Activated CD8-positive, alpha-beta memory T cell treated with anti-CD3 and anti-CD28 coated beads, Interleukin-2, amount 10 ng/mL, durations not matched to agents 7 days and 5 days (primary cell): ENCODE measurements around the gene LPO. TPM values are rescaled to one million over a fixed set of nuclear protein-coding genes. Genes with fewer than 3 reads are reported as not detected.
A peak's percentile ranks its signal among the peaks of the same experiment; 100 is the strongest.

Experiments
- ATAC-seq: fragments of 150-1000 bp; cut with Tn5 transposase; one replicate; pipeline ENCODE4 v1.10.0; 2021; ENCODE audit warnings: moderate library complexity
- CTCF ChIA-PET: fragments of 350-600 bp; sonication (Branson Sonifier 250); formaldehyde crosslinking; loops from one replicate; lab custom pipeline; 2021; ENCODE audit warnings: antibody characterized with exemption; lab: Charles Lee
- DNase-seq: peaks from one replicate; pipeline ENCODE4 v3.0.0-alpha.2; 2020
- H3K27ac Mint-ChIP-seq: one replicate; pipeline ENCODE4 v1.8.0; 2021; ENCODE audit warnings: mild to moderate bottlenecking, mixed read lengths
- H3K27me3 Mint-ChIP-seq: one replicate; pipeline ENCODE4 v1.8.0; 2021; ENCODE audit warnings: mixed read lengths
- H3K36me3 Mint-ChIP-seq: one replicate; pipeline ENCODE4 v1.8.0; 2021; ENCODE audit warnings: mild to moderate bottlenecking, mixed read lengths
- H3K4me1 Mint-ChIP-seq: one replicate; pipeline ENCODE4 v1.8.0; 2021; ENCODE audit warnings: mixed read lengths
- H3K4me3 Mint-ChIP-seq: one replicate; pipeline ENCODE4 v1.8.0; 2021; ENCODE audit warnings: mild to moderate bottlenecking, moderate library complexity, mixed read lengths
- H3K9me3 Mint-ChIP-seq: one replicate; pipeline ENCODE4 v1.8.0; 2022; ENCODE audit warnings: low read depth, mixed read lengths
- total RNA-seq, 2 experiments: library from RNA; stranded (reverse); gene quantifications; one replicate each; pipeline ENCODE4 v1.2.3, GENCODE V29; 2021

The LPO gene
- total RNA-seq, 2 experiments from 2014 or later: not detected

GRCh38 chr17:58316260-58316960, 78.0 kb downstream of the LPO start:
- no peak overlapping the region for H3K27ac Mint-ChIP-seq
- no peaks in the 10 kb centered on the region for H3K9me3 Mint-ChIP-seq
- peaks cover 10% of the 10 kb centered on the region for H3K36me3 Mint-ChIP-seq
- no peaks in the 10 kb centered on the region for H3K27me3 Mint-ChIP-seq
- peak; percentile 38 for DNase-seq
- no peak for ATAC-seq
- H3K4me1 Mint-ChIP-seq: peaks cover 14% of the 10 kb centered on the region
- CTCF ChIA-PET: interaction anchor here (1.2 to 8.1 kb wide), 24 partner anchors 10 to 171 kb away, joined by 3 to 136 read pairs (median 8); partner anchors contain the start of genes HSF5, RNF43, SUPT4H1 and TSPOAP1
- H3K4me3 Mint-ChIP-seq: no peak overlapping the region

GRCh38 chr17:58317421-58318064, 79.2 kb downstream of the LPO start:
- CTCF ChIA-PET: interaction anchor here (0.7 to 8.1 kb wide), 44 partner anchors 9 to 201 kb away, joined by 3 to 136 read pairs (median 6); partner anchors contain the start of genes HSF5, RNF43, SUPT4H1 and TSPOAP1
- peaks cover 14% of the 10 kb centered on the region for H3K4me1 Mint-ChIP-seq
- H3K4me3 Mint-ChIP-seq: no peak overlapping the region
- DNase-seq (peak; percentile 88), ATAC-seq (peak; percentile 89)
- H3K27ac Mint-ChIP-seq: peak overlapping the region; percentile 84
- peaks cover 15% of the 10 kb centered on the region for H3K36me3 Mint-ChIP-seq
- H3K9me3 Mint-ChIP-seq: no peaks in the 10 kb centered on the region
- no peaks in the 10 kb centered on the region for H3K27me3 Mint-ChIP-seq

GRCh38 chr17:58318065-58318481, 79.7 kb downstream of the LPO start:
- H3K27ac Mint-ChIP-seq: peak overlapping the region; percentile 84
- ATAC-seq (no peak), DNase-seq (peak; percentile 40)
- H3K4me1 Mint-ChIP-seq: peaks cover 14% of the 10 kb centered on the region
- peaks cover 15% of the 10 kb centered on the region for H3K36me3 Mint-ChIP-seq
- H3K27me3 Mint-ChIP-seq: no peaks in the 10 kb centered on the region
- no peak overlapping the region for H3K4me3 Mint-ChIP-seq
- CTCF ChIA-PET: interaction anchor here (0.7 to 8.1 kb wide), 43 partner anchors 9 to 200 kb away, joined by 3 to 136 read pairs (median 6); partner anchors contain the start of genes HSF5, RNF43, SUPT4H1 and TSPOAP1
- H3K9me3 Mint-ChIP-seq: no peaks in the 10 kb centered on the region

Other genes starting within 250 kb of the LPO start
- gene SRSF1, start 231.3 kb upstream of the LPO start, total RNA-seq: 100 to 1,000 TPM; 365 to 418 TPM
- gene DYNLL2, start 155.2 kb upstream of the LPO start, total RNA-seq: 10 to 100 TPM; 23.7 to 31.0 TPM
- gene OR4D1, start 90.2 kb upstream of the LPO start, total RNA-seq: under 1 TPM; 0.12 to 0.29 TPM
- not detected for gene OR4D2, start 71.6 kb upstream of the LPO start, total RNA-seq
- gene EPX, start 45.9 kb upstream of the LPO start, total RNA-seq: not detected
- 10 to 100 TPM; 17.8 to 18.2 TPM for gene MKS1, start 19.3 kb upstream of the LPO start, total RNA-seq
- under 1 TPM in 1 of 2 experiments, not detected in 1; 0.09 TPM for gene MPO, start 42.4 kb downstream of the LPO start, total RNA-seq
- gene TSPOAP1, start 90.2 kb downstream of the LPO start, total RNA-seq: 10 to 100 TPM; 25.6 to 66.3 TPM
- gene SUPT4H1, start 113.6 kb downstream of the LPO start, total RNA-seq: 100 to 1,000 TPM in 1 of 2 experiments, 10 to 100 TPM in 1; 63.3 to 127 TPM
- gene RNF43, start 178.9 kb downstream of the LPO start, total RNA-seq: under 1 TPM; 0.23 to 0.52 TPM
- gene HSF5, start 249.8 kb downstream of the LPO start, total RNA-seq: under 1 TPM; 0.41 to 0.61 TPM